Stimulated activated CD4-positive, alpha-beta T cell treated with anti-CD3 and anti-CD28 coated beads, Interleukin-2, amount 100 ng/mL, for 24 hours (primary cell): ENCODE measurements around the gene SYNGR3.
A peak's percentile ranks its signal among the peaks of the same experiment; 100 is the strongest.

Experiments used
- DNase-seq, 2 donors: peaks; one replicate each; pipeline ENCODE4 v3.0.0-alpha.2; 2020

The SYNGR3 gene

DNA sequence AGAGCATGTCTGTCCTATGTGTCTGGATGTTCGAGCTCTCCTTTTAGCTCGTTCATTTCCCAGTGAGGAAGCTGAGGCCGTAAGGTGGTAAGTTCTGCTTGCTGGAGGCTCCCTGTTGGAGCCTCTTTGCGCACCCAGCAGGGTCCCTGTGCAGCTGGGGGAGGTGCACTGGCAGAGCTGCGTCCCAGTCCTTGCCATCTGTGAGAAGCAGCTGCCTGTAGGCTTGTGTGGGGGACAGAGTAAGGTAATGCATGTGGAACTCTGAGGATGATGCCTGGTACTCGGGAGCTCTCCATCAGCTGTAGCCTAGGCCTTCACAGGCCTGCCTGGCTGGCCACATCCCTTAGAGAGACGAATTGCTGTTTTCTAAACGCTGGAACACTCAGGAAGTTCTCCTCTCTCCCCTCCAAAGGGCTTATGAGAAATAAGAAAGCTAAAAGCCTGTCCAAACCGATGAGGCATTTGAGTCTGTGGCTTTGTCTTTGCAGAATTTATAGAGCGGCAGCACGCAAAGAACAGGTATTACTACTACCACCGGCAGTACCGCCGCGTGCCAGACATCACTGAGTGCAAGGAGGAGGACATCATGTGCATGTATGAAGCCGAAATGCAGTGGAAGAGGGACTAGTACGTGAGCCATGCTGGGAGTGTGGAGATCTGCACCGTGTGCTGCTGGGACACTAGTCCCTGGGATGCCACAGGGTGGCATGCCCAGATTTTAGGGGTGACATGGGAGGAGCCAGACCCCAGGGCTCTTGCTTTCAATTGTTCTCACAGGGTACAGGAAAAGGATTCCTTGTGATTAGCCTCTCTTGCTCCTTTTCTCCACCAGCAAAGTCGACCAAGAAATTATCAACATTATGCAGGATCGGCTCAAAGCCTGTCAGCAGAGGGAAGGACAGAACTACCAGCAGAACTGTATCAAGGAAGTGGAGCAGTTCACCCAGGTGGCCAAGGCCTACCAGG, 28.8 kb upstream of the SYNGR3 start:
- DNase-seq: peak; percentile 67 to 70

DNA sequence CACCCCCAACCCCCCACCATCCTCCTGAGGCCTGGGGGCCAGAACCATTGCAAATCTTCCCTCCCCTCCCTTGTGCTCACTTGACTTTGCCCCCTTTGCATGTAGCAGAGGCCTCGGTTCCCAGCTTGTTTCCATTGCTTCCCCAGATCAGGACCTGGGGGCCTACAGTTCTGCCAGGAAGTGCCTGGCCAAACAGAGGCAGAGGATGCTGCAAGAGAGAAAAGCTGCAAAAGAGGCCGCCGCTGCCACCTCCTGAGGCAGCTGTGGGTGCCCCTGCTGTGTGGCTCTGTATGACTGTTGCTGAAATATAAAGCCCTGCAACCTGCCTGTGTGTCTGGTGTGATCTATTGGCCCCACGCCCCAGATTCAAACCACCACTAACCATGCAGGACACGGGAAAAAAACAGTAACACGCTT, 28.1 kb upstream of the SYNGR3 start:
- peak; percentile 44 to 47 for DNase-seq

DNA sequence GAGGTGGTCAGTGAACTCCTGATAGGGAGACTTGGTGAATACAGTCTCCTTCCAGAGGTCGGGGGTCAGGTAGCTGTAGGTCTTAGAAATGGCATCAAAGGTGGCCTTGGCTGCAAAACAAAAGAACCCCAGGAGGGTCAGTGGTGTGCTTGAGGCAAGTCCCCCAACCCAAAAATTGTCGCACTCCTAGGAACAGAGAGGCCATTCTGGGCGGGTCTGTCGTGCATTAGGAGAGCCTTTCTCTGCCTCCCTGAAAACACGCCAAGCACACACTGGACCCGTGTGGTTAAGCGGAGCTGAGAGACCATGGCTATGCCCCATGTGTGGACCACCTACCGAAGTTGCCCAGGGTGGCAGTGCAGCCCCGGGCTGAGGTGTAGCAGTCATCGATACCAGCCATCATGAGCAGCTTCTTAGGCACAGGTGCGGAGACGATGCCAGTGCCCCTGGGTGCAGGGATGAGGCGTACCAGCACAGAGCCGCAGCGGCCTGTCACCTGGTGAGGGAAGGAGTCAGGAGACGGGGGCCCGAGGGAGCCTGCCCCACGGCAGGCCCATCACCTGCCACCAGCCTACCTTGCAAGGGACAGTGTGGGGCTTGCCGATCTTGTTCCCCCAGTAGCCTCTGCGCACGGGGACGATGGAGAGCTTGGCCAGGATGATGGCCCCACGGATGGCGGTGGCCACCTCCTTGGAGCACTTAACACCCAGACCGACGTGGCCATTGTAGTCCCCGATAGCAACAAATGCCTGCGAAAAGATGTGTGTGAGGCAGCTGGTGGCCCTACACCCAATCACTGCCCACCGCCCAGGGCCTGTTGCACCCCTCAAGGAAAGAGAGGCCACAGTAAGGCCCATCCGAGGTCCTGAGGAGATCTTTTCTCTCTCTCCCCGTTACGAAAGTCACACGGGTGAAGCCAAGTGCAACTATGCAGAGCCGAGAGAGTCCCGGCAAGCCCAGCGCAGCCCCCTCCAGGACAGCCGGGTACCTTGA, 27.3 kb upstream of the SYNGR3 start:
- DNase-seq: peak in 1 of 2 donors; percentile 36

GRCh38 chr16:1963806-1964505, 25.8 kb upstream of the SYNGR3 start:
- DNase-seq: peak; percentile 56 to 62

GRCh38 chr16:1964506-1965395, 25.0 kb upstream of the SYNGR3 start, which contains the start of gene RPS2:
Gene RPS2 (minus strand): TSS chr16:1964826. CDS start chr16:1964625, 201 bp downstream.
- peak; percentile 98 to 99 for DNase-seq

GRCh38 chr16:1965396-1966001, 24.3 kb upstream of the SYNGR3 start:
- peak in 1 of 2 donors; percentile 36 for DNase-seq

DNA sequence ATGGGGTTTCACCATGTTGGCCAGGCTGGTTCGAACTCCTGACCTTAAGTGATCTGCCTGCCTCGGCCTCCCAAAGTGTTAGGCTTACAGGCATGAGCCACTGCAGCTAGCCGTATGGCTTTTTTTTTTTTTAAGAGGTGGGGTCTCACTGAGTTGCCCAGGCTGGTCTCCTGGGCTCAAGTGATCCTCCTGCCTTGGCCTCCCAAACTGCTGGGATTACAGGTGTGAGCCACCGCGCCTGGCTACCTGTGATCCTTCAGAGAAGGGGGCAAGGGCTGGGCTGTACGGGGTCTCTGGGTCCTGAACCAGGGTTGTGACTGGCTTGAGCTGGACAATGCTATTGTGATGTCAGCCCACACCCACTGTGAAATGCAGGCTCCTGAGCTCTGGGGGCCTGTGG, 23.3 kb upstream of the SYNGR3 start, which contains the start of gene RNF151:
RNF151 (plus strand) TSS at position 397 of the 400 bp plus-strand sequence. CDS start 26 bp downstream, outside the sequence.
- DNase-seq: no peak

DNA sequence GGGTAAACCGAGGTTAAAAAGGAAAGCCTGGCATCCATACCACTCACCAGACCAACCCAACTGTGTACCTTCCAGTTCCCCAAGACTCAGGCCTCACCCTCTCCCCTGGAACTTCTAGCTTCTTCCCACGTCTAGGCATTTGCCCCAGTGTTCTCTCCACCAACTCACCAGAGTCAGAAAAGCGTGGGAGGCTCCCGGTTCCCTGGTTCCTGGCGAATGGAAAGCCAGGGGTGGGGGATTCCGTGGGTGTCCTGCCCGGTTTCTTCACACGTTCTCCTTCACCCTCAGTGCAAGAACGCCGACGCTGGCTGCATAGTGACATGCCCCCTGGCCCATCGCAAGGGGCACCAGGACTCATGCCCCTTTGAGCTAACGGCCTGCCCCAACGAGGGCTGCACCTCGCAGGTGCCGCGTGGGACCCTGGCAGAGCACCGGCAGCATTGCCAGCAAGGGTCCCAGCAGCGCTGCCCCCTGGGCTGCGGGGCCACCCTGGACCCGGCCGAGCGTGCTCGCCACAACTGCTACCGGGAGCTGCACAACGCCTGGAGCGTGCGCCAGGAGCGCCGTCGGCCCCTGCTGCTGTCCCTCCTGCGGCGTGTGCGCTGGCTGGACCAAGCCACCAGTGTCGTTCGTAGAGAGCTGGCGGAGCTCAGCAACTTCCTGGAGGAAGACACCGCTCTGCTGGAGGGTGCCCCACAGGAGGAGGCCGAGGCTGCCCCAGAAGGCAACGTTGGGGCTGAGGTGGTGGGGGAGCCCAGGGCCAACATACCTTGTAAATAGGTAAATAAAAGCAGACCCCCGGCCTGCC, 21.4 kb upstream of the SYNGR3 start:
- DNase-seq: no peak

GRCh38 chr16:1971796-1972489, 17.8 kb upstream of the SYNGR3 start, which contains the start of gene TBL3:
Gene TBL3 (plus strand): TSS chr16:1972053. CDS start chr16:1972165, 112 bp downstream.
- peak; percentile 96 for DNase-seq

GRCh38 chr16:1972490-1972877, 17.3 kb upstream of the SYNGR3 start:
- DNase-seq: peak in 1 of 2 donors; percentile 33

GRCh38 chr16:1973461-1974156, 16.2 kb upstream of the SYNGR3 start:
- no peak for DNase-seq

DNA sequence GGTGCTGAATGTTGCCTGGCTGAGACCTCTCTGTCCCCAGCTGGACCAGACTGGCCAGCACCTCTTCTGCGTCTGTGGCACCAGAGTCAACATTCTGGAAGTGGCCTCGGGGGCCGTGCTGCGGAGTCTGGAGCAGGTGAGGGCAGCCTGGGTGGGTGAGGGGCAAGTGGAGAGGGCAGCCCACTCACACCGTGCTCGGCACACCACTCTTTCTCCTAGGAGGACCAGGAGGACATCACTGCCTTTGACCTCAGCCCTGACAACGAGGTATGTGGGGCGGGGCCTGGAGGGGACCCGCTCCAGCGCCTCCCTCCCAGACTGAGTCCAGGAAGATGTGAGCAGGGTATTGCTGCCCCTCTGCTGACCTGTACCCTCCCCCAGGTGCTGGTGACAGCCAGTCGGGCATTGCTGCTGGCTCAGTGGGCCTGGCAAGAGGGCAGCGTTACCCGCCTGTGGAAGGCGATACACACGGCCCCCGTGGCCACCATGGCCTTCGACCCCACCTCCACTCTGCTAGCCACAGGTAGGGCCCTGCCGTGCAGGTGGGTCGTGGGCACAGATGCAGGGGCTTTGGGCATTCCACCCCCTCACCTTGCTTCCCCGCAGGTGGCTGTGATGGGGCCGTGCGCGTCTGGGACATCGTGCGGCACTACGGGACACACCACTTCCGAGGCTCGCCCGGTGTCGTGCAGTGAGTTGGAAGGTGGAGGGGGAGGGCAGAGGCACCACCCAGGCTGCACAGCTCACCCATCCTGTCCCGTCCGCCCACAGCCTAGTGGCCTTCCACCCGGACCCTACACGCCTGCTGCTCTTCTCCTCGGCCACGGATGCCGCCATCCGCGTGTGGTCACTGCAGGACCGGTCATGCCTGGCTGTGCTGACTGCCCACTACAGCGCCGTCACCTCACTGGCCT, 15.4 kb upstream of the SYNGR3 start:
- no peak for DNase-seq

DNA sequence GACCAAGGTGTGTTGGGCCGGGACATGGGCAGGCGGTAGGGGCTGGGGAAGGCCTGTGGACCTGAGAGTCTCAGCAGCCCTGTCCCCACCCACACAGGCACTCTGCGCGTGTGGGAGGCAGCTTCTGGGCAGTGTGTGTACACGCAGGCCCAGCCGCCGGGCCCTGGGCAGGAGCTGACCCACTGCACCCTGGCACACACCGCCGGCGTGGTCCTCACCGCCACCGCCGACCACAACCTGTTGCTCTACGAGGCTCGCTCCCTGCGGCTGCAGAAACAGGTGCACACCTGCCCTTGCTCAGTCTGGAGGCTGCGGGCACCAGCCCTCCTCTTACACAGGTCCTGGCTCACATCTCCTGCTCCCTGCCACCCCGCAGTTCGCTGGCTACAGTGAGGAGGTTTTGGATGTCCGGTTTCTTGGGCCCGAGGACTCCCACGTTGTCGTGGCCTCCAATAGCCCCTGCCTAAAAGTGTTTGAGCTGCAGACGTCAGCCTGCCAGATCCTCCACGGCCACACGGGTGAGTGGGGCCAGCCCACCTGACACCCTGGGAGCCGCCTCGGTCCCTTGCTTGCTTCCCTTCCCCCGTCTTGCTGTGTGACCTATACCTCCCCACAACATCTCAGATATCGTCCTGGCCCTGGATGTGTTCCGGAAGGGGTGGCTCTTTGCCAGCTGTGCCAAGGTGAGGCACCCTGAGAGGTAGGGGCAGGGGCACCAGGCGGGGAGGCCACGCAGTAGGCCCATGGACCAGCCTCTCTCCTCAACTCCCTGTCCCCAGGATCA, 14.1 kb upstream of the SYNGR3 start:
- DNase-seq: no peak

- DNase-seq: no peak
Measured at GRCh38 chr16:1976216-1976520, 13.6 kb upstream of the SYNGR3 start.

DNA sequence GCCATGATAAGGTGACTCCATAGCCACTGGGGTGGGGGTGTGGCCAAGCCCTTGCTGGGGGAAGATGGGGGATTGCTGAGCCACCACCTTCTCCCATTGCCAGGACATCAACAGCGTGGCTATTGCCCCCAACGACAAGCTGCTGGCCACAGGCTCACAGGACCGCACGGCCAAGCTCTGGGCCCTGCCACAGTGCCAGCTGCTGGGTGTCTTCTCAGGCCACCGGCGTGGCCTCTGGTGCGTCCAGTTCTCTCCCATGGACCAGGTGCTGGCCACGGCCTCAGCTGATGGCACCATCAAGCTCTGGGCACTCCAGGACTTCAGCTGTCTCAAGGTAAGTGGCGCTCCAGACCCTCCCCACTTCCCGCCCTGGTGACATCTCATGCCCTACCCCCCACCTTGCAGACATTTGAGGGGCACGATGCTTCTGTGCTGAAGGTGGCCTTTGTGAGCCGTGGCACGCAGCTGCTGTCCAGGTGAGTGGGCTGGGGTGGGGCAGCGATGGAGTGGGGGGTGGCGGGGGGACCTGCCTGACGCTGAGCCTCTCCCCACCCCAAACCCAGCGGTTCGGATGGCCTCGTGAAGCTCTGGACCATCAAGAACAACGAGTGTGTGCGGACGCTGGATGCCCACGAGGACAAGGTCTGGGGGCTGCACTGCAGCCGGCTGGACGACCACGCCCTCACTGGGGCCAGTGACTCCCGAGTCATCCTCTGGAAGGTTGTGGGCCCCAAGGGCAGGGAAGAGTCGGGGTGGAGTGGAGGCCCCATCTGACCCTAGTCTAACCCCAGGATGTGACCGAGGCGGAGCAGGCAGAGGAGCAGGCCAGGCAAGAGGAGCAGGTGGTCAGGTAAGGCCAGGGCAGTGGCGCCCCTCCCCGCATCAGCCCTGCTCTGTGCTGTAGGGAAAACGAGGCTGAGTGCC, 12.6 kb upstream of the SYNGR3 start:
- DNase-seq: no peak

- DNase-seq: no peak
Measured at GRCh38 chr16:1977875-1978268, 11.9 kb upstream of the SYNGR3 start.
